LNCAP (cell line): ENCODE measurements around the gene EPB41L4A.

ENCODE experiments used
- TF ChIP-seq, protein P1 (sequence below): fragments of 450-650 bp; IDR thresholded peaks from 2 replicates; pipeline ENCODE4 v1.5.1; 2017; ENCODE audit warnings: mild to moderate bottlenecking

EPB41L4A gene

DNA sequence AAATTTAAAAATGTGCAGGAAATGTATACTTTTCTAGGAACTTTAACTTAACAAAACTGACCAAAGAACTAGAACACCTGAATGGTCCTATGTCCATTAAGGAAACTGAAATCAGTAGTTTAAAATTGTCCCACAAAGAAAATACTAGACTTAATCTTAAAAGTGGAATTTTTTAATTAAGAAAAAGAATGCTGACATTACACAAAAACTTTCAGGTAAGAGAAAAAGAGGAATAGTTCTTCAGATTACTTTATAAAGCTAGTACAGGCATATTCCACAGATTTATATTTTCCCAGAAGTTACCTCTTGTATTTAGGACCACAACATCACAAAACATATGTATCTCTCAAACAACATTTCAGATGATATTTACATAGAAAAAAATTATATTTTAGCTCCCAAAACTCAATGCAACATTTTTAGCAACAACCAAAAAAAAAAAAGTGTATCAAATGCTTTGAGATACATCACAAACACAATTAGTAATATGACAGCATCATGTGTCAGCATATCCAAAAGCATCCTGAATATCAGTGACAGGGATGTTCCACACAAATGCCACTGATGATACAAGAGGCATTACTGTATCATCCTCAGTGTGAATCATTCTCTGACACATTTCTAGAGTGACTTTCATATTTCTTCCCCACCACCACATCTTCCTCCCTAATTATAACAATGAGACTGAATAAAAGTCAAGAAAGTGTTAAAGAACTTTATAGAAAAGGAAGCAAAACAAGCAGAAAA, 264.0 kb downstream of the EPB41L4A start:
- TF ChIP-seq, protein P1, sequence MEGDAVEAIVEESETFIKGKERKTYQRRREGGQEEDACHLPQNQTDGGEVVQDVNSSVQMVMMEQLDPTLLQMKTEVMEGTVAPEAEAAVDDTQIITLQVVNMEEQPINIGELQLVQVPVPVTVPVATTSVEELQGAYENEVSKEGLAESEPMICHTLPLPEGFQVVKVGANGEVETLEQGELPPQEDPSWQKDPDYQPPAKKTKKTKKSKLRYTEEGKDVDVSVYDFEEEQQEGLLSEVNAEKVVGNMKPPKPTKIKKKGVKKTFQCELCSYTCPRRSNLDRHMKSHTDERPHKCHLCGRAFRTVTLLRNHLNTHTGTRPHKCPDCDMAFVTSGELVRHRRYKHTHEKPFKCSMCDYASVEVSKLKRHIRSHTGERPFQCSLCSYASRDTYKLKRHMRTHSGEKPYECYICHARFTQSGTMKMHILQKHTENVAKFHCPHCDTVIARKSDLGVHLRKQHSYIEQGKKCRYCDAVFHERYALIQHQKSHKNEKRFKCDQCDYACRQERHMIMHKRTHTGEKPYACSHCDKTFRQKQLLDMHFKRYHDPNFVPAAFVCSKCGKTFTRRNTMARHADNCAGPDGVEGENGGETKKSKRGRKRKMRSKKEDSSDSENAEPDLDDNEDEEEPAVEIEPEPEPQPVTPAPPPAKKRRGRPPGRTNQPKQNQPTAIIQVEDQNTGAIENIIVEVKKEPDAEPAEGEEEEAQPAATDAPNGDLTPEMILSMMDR, result no peak

GRCh38 chr5:112149727-112150126, 269.4 kb downstream of the EPB41L4A start:
- TF ChIP-seq, protein P1, result no peak

DNA sequence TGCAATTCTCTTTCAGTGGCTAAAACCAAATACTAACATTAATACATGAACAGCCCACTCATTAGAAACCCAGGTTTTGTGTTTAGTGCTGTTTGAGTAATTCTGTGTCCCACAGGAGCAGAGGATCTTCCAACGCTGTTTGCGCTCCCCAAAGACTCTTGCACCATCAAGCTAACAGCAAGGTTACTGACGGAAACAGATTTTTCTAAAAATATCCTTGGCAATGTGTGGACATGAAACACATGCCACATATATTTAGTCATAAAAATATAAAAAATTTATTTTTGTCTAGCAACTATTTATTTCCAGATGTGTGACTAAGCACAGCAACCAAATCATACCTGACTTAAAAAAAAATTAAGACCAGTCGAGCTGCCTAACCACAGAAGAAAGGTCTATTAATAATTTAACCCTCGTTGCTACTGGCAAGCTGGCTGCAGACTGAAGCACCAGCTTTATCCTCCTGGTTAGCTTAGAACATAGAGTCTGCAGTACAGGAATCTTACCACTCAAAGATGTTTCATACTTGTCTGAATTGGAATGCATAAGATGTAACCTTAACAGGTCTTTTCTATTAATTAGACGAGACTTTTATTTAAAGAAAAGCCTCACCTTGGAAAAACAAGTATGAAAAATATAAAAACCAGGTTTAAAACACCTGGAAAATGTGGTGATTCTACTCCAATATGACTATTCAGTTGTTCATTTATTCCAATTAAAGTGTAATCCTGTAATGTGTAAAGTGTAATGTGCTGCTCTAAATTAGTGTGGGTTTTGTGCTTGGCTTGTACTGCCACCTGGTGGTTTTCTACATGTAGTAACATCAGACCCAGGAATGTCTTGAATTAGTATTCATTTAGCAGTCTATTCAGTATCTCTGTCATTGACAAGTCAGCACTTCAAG, 272.5 kb downstream of the EPB41L4A start:
- TF ChIP-seq, protein P1, result peak; percentile 80

DNA sequence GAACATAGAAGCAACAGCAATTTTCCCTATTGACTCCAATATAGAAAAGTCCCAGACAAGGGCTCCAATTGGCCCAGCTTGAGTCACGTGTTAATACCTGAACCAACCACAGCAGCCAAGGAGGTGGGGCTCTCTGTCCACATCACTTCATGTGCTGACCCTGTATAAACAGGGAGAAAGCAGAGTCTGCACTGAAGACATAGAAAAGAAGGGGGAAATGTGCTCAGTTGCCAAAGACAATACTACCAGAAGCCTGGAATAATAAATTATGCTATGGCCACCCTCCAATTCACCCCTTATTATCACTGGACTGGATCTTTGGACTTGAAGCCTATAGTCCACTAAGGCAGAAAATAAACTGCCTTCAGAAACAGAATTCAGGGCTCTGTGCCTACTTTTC, 275.4 kb downstream of the EPB41L4A start:
- TF ChIP-seq, protein P1, result no peak

GRCh38 chr5:112142769-112143270, 276.3 kb downstream of the EPB41L4A start:
- TF ChIP-seq, protein P1, result no peak

DNA sequence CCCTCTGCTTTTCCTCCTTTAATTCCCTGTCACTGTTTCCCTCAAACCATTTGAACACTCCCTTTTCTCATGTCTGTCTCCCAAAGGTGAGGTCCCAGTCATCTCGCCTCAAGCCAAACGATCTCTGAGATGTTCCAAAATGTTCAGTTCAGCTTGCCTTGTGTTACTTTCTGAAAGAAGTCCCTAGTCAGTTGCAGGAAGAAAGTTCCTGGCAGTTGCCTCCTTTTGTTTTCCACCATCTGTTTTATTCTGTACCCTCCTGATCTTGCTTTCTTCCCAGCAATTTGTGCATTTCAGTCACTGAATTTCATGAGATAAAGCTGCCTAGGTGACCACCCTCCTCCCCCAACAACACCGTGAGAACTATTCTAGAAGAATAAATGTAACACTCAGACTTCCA, 277.5 kb downstream of the EPB41L4A start:
- TF ChIP-seq, protein P1, result no peak

- TF ChIP-seq, protein P1, result no peak
These were observed 280.6 kb downstream of the EPB41L4A start for GRCh38 chr5:112138526-112138925.
